ENCODE data around the gene CTSF. TPM values are rescaled to one million over a fixed set of nuclear protein-coding genes. Genes with fewer than 3 reads are reported as not detected.

The CTSF gene
- total and polyA plus RNA-seq, 2 of the 13 experiments (the other 11 are each of a cell fraction or from before 2014, with no cell fraction given) = not detected

- TF ChIP-seq CBX2 (IDR thresholded peaks at IDR 0.05; ENCODE audit: low read depth, low read length) (no peak), CBX2 (CRISPR knock-in tag; IDR thresholded peaks at IDR 0.05; ENCODE audit: low read depth) (no peak), SMARCC2 (IDR thresholded peaks at IDR 0.05) (no peak), HOXA7 (CRISPR knock-in tag; IDR thresholded peaks at IDR 0.05) (no peak), IRF2 (CRISPR knock-in tag; IDR thresholded peaks at IDR 0.05) (no peak), NFRKB (IDR thresholded peaks at IDR 0.05) (no peak), LCORL (IDR thresholded peaks at IDR 0.05) (no peak), LCORL (CRISPR knock-in tag; IDR thresholded peaks at IDR 0.05) (peak; percentile 15), NR3C1 (CRISPR knock-in tag; IDR thresholded peaks at IDR 0.05) (no peak), ZNF790 (CRISPR knock-in tag; IDR thresholded peaks at IDR 0.05; ENCODE audit: borderline replicate concordance) (no peak), PAWR (CRISPR knock-in tag; IDR thresholded peaks at IDR 0.05; ENCODE audit: borderline replicate concordance) (no peak), GFI1 (CRISPR knock-in tag; IDR thresholded peaks at IDR 0.05; ENCODE audit: borderline replicate concordance) (no peak)
- TF ChIP-seq, protein P1, sequence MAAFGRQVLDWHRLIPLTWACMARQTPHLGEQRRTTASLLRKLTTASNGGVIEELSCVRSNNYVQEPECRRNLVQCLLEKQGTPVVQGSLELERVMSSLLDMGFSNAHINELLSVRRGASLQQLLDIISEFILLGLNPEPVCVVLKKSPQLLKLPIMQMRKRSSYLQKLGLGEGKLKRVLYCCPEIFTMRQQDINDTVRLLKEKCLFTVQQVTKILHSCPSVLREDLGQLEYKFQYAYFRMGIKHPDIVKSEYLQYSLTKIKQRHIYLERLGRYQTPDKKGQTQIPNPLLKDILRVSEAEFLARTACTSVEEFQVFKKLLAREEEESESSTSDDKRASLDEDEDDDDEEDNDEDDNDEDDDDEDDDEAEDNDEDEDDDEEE (CRISPR knock-in tag; IDR thresholded peaks at IDR 0.05) = no peak
- TF ChIP-seq, protein P2, sequence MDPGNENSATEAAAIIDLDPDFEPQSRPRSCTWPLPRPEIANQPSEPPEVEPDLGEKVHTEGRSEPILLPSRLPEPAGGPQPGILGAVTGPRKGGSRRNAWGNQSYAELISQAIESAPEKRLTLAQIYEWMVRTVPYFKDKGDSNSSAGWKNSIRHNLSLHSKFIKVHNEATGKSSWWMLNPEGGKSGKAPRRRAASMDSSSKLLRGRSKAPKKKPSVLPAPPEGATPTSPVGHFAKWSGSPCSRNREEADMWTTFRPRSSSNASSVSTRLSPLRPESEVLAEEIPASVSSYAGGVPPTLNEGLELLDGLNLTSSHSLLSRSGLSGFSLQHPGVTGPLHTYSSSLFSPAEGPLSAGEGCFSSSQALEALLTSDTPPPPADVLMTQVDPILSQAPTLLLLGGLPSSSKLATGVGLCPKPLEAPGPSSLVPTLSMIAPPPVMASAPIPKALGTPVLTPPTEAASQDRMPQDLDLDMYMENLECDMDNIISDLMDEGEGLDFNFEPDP (CRISPR knock-in tag; conservative IDR thresholded peaks at IDR 0.05) = 0 out of 2 replicates have a peak, but pooled peaks have one; percentile 44
These were observed 48.9 kb upstream of the CTSF start (continued) for GRCh38 chr11:66617155-66617834.
